Lower leg skin (tissue), 4 donors: ENCODE results near the gene SH3RF3. TPM values are rescaled to one million over a fixed set of nuclear protein-coding genes. Genes with fewer than 3 reads are reported as not detected.
A peak's percentile ranks its signal among the peaks of the same experiment; 100 is the strongest.

ENCODE experiments used
- DNase-seq, 2 donors: peaks; one replicate each; pipeline ENCODE4 v3.0.0-alpha.2; 2019; ENCODE audit warnings: low spot score in 2 of 2
- H3K4me3 ChIP-seq: fragments of 200-600 bp; sonication (generic); 2 replicates; pipeline ENCODE4 v1.5.1; 2017; ENCODE audit warnings: mild to moderate bottlenecking, low read depth; ENCODE audit not compliant: poor library complexity, severe bottlenecking
- POLR2A ChIP-seq, 2 donors: fragments of 450-650 bp; IDR thresholded peaks; one replicate each; pipeline ENCODE4 v1.6.1; 2016 to 2017; ENCODE audit warnings: antibody characterized with exemption in 2 of 2, mild to moderate bottlenecking in 1 of 2, moderate library complexity in 1 of 2
- WGBS, 2 donors: methylation state at CpG; one replicate each; pipeline ENCODE4 v1.1.5; 2018; 5-methylcytosine and 5-hydroxymethylcytosine counted together
- intact Hi-C: fragments of 100-400 bp; cut with DNase I; formaldehyde crosslinking; loops from one replicate; pipeline ENCODE4 v1.15.0; 2023; ENCODE audit warnings: low total_unique reads
- total RNA-seq, 4 donors: library from RNA; depleted of rRNA; stranded (reverse); fragments of >200 nt; gene quantifications; one replicate each; pipeline ENCODE4 v1.1.0, GENCODE V29; 2016
- TF ChIP-seq, protein P1 (sequence below), 3 donors: fragments of 450-650 bp; IDR thresholded peaks; one replicate each; pipeline ENCODE4 v1.5.1; 2016; ENCODE audit warnings: antibody characterized with exemption in 3 of 3, mild to moderate bottlenecking in 3 of 3, moderate library complexity in 2 of 3

The SH3RF3 gene
- total RNA-seq, 4 donors from 2014 or later, result 1.9 to 7.4 (median 3.2) TPM

DNA sequence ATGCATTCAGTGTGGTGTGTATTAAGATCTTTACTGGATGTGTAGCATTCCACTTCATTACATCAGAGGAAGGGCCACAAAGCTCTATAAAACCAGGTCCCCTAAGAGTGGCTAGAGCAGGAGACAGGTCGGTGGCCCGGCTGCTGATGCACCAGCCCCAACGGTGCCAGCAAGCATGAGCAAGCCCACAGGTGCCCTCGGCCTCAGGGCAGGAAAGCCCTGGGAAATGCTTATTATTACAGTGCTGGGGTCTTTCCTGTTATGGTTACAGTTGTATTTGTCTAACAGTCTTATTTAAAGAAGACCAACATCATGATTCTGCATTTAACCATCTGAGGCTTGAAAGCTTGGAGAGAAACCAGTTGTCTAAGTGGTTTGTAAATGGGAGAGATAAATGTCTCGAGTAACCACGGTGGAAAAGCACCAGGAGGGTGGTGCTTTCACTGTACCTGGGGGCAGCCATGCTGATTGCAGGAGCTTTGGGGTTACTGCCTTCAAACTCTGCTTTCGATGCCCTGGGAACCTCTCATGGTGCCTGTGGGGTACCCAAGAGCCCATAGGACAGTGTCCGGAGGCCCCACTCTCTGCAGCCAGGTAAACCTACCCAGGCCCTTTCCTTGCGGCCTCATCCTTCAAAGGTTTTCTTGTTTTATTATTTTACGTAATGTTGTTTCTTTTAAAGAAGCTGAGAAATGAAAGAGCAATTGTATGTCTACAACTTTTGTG is 133.1 kb downstream of the SH3RF3 start:
- DNase-seq, result peak in 1 of 2 donors; percentile 52
- 72 to 83% methylated on average over 10 of the region's 10 CpGs for WGBS, 2 donors
- H3K4me3 ChIP-seq, result no peak overlapping the region
- TF ChIP-seq POLR2A (IDR thresholded peaks at IDR 0.05), result no peak
- TF ChIP-seq, protein P1, sequence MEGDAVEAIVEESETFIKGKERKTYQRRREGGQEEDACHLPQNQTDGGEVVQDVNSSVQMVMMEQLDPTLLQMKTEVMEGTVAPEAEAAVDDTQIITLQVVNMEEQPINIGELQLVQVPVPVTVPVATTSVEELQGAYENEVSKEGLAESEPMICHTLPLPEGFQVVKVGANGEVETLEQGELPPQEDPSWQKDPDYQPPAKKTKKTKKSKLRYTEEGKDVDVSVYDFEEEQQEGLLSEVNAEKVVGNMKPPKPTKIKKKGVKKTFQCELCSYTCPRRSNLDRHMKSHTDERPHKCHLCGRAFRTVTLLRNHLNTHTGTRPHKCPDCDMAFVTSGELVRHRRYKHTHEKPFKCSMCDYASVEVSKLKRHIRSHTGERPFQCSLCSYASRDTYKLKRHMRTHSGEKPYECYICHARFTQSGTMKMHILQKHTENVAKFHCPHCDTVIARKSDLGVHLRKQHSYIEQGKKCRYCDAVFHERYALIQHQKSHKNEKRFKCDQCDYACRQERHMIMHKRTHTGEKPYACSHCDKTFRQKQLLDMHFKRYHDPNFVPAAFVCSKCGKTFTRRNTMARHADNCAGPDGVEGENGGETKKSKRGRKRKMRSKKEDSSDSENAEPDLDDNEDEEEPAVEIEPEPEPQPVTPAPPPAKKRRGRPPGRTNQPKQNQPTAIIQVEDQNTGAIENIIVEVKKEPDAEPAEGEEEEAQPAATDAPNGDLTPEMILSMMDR (IDR thresholded peaks at IDR 0.05), result no peak
- intact Hi-C loops, result no loop called here

DNA sequence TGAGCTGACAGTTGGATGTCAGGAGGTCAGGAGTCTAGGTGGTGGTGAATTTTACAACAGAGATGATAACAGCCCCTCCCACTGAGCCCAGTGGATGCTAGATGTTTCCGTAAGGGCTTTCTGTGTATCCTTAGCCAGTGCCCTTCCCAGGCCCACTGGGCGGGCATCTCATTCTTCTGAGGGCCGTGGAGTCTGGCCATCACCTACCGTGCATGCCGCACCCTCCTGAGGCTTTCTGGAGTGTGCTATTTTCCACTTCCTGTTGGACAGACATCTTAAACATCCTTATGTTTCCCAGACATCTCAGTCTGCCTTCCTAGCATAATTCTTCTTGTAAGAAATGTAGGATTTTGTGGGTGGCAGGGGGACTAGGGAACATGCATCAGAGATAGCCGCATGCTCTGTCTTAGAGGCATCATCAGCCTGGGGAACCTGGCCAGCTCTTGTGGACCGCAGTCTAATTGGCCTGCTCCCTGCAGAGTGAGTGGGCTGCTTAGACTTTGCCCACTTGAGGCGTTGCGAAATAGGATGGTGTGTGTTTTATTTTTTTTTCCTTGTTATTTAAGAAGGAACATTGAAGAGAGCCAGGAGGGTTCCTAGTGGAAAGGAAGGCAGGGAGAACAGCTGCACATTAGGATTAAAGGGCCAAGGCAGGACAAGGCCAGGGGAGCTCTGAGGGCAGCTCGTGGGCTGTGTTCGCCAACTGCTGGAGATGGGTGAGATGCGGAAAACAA is 135.8 kb downstream of the SH3RF3 start:
- peak in 1 of 2 donors; percentile 67 for DNase-seq
- H3K4me3 ChIP-seq, result no peak overlapping the region
- intact Hi-C loops, result no loop called here
- TF ChIP-seq, protein P1 (IDR thresholded peaks at IDR 0.05), result no peak
- TF ChIP-seq POLR2A (IDR thresholded peaks at IDR 0.05), result no peak
- 80 to 81% methylated on average over 12 of the region's 12 CpGs for WGBS, 2 donors

DNA sequence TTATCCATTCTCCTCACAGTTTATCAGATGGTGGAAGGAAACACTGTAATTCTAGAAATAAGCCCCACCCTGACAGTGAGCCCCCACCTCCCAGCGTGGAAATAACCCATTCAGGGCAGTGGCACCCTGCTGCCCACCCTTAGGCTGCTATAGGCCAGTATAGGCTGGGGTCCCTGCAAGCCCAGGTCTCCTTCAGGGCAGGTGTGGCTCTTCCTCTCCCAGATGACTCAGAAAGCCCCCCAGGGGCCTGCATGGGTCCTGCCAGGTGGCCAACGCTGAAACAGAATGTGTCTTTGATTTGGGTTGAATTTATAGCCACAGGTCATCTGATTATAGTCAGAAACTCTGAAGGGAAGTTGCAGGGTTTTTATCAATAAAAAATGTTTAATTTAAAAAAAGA is 136.4 kb downstream of the SH3RF3 start:
- WGBS, 2 donors, result 54 to 57% methylated on average over 2 of the region's 2 CpGs
- no peak for TF ChIP-seq POLR2A (IDR thresholded peaks at IDR 0.05)
- TF ChIP-seq, protein P1 (IDR thresholded peaks at IDR 0.05), result no peak
- no peak overlapping the region for H3K4me3 ChIP-seq
- peak in 1 of 2 donors; percentile 59 for DNase-seq
- intact Hi-C loops, result no loop called here

DNA sequence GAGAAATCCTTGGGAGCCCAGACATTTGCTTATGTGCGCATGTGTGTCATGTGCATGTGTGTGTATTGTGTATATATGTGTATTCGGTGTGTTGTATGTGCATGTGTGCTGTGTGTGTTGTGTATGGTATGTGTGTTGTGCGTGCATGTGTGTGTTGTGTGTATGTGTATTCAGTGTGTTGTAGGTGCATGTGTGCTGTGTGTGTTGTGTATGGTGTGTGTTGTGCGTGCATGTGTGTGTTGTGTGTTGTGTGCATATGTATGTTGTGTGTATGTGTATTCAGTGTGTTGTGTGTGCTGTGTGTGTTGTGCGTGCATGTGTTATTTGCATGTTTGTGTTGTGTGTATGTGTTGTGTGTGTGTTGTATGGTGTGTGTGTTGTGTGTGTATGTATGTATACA is 136.9 kb downstream of the SH3RF3 start:
- WGBS, 2 donors, result 97 to 100% methylated on average over 5 of the region's 5 CpGs
- intact Hi-C loops, result no loop called here

DNA sequence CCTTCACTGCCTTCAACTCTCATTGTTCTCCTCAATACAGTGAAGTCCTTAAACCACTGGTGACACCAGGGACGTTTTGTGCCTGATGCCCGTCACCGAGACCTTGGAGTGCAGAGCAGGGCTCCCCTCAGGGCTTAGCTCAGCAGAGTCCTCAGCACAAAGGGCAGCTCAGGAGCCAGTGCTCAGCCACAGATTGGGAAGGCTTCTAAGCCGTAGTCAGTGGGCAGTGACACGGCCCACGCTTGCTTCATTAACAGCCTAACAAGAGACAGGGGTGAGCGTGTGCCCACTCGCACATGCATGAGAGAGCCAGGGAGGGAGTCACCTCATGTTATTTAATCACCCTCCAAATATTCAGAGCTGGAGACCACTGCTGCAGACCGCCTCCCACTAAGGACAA is 137.5 kb downstream of the SH3RF3 start:
- 73 to 76% methylated on average over 9 of the region's 9 CpGs for WGBS, 2 donors
- no peak overlapping the region for H3K4me3 ChIP-seq
- intact Hi-C loops, result no loop called here

More for the DNA sequence above, 136.9 kb downstream of the SH3RF3 start:
- TF ChIP-seq POLR2A (IDR thresholded peaks at IDR 0.05), result no peak
- TF ChIP-seq, protein P1 (IDR thresholded peaks at IDR 0.05), result peak in 1 of 3 donors; percentile 11
- H3K4me3 ChIP-seq, result no peak overlapping the region
- DNase-seq, result peak in 1 of 2 donors; percentile 26

More for the DNA sequence above, 137.5 kb downstream of the SH3RF3 start:
- no peak for DNase-seq
- TF ChIP-seq, protein P1 (IDR thresholded peaks at IDR 0.05), result no peak
- TF ChIP-seq POLR2A (IDR thresholded peaks at IDR 0.05), result no peak
